MCF 10A (cell line): ENCODE data around the gene AGAP1. TPM values are rescaled to one million over a fixed set of nuclear protein-coding genes. Genes with fewer than 3 reads are reported as not detected.
"Not testable (repeated sequence)": the region's sequence is repeated elsewhere in the genome, so short reads cannot be mapped to it uniquely, and the experiment has no call there.

ENCODE experiments used
- BruUV-seq: library from RNA; stranded (reverse); fragments of 400-500 nt; replicated peaks from 2 replicates; lab custom pipeline; 2021; lab: Mats Ljungman, UMichigan
- CTCF ChIA-PET: fragments of 300-600 bp; sonication (Branson Sonifier 250); formaldehyde crosslinking; extraction: SDS; loops from one replicate; lab custom pipeline; 2021; ENCODE audit warnings: antibody characterized with exemption, inconsistent platforms; lab: Yijun Ruan, JAX
- POLR2A ChIA-PET: fragments of 300-600, 350-650 bp; sonication (Branson Sonifier 250); formaldehyde crosslinking; extraction: SDS; loops from one replicate; lab custom pipeline; 2020; ENCODE audit warnings: antibody characterized with exemption, inconsistent platforms; lab: Yijun Ruan, JAX
- DNase-seq: peaks from one replicate; pipeline ENCODE4 v3.0.0-alpha.2; 2018; ENCODE audit not compliant: unreplicated experiment
- H3K27ac Mint-ChIP-seq: one replicate; pipeline ENCODE4 v1.8.0; 2022; ENCODE audit warnings: mild to moderate bottlenecking, low read depth, mixed read lengths; ENCODE audit not compliant: unreplicated experiment
- H3K27me3 Mint-ChIP-seq: one replicate; pipeline ENCODE4 v1.8.0; 2022; ENCODE audit warnings: mixed read lengths; ENCODE audit not compliant: insufficient read depth, unreplicated experiment
- H3K36me3 Mint-ChIP-seq: one replicate; pipeline ENCODE4 v1.8.0; 2022; ENCODE audit warnings: mild to moderate bottlenecking, moderate library complexity, mixed read lengths; ENCODE audit not compliant: insufficient read depth, unreplicated experiment
- H3K4me1 Mint-ChIP-seq: one replicate; pipeline ENCODE4 v1.8.0; 2022; ENCODE audit warnings: mixed read lengths; ENCODE audit not compliant: insufficient read depth, unreplicated experiment
- H3K4me3 Mint-ChIP-seq: one replicate; pipeline ENCODE4 v1.8.0; 2022; ENCODE audit warnings: mild to moderate bottlenecking, moderate library complexity, mixed read lengths; ENCODE audit not compliant: unreplicated experiment
- H3K9me3 Mint-ChIP-seq: one replicate; pipeline ENCODE4 v1.8.0; 2022; ENCODE audit warnings: mixed read lengths; ENCODE audit not compliant: unreplicated experiment
- intact Hi-C: fragments of 100-400 bp; cut with micrococcal nuclease; formaldehyde crosslinking; loops from 2 replicates; pipeline ENCODE4 v1.14.1; 2022
- total RNA-seq: library from RNA; stranded (reverse); gene quantifications from 2 replicates; pipeline ENCODE4 v1.2.3, GENCODE V29; 2022
- TF ChIP-seq, protein P1 (sequence below): fragments of 200-600 bp; IDR thresholded peaks from one replicate; pipeline ENCODE4 v1.8.0; 2022; ENCODE audit warnings: antibody characterized with exemption, mild to moderate bottlenecking; ENCODE audit not compliant: unreplicated experiment

Gene AGAP1
- total RNA-seq, 1 experiment from 2014 or later: 41.3 TPM

DNA sequence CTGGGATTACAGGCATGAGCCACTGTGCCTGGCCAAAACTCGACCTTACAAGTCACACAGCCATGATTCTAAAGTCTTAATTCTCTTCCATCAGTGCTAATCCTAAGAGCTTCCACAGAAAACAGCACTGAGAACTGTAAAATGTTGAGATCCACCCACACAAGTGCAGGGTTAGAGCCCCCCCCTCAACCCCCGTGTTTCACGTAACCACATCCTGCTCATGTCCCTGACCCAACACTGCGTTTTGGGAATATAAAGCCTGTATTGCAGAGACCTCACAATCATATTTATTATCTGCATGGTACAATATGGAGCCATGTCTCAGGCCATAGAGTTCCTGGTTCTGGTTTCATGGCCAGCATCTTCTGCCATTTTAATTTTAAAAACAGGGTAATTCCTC is 563.5 kb downstream of the AGAP1 start:
- TF ChIP-seq, protein P1, sequence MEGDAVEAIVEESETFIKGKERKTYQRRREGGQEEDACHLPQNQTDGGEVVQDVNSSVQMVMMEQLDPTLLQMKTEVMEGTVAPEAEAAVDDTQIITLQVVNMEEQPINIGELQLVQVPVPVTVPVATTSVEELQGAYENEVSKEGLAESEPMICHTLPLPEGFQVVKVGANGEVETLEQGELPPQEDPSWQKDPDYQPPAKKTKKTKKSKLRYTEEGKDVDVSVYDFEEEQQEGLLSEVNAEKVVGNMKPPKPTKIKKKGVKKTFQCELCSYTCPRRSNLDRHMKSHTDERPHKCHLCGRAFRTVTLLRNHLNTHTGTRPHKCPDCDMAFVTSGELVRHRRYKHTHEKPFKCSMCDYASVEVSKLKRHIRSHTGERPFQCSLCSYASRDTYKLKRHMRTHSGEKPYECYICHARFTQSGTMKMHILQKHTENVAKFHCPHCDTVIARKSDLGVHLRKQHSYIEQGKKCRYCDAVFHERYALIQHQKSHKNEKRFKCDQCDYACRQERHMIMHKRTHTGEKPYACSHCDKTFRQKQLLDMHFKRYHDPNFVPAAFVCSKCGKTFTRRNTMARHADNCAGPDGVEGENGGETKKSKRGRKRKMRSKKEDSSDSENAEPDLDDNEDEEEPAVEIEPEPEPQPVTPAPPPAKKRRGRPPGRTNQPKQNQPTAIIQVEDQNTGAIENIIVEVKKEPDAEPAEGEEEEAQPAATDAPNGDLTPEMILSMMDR: no peak
- BruUV-seq: no TSS peak
- intact Hi-C loops: no loop called here
- Mint-ChIP-seq H3K27me3 (no peaks in the 10 kb centered on the region), H3K4me3 (no peak overlapping the region), H3K4me1 (no peaks in the 10 kb centered on the region), H3K27ac (no peak overlapping the region), H3K36me3 (peaks cover 38% of the 10 kb centered on the region), H3K9me3 (peaks cover 7% of the 10 kb centered on the region)
- no peak for DNase-seq
- ChIA-PET CTCF (interaction anchor here (0.6 kb wide), 1 partner anchor 22 kb away, joined by 3 read pairs; no protein-coding TSS in a partner anchor), POLR2A (no interaction called here)

DNA sequence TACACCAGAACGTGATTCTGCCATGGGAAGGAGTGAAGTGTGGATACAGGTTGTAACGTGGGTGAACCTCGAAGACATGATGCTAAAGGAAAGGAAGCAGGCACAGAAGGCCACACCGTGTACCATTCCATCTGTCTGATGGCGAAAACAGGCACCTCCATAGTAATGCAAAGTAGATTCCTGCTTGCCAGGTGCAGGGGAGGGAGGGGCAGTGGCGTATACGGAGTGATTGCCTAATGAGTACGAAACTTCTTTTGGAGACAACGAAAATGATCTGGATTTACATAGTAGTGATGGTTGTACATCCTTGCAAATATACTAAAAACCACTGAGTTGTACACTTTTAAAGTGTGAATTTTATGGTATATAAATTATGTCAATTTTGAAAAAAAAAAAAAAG is 567.7 kb downstream of the AGAP1 start:
- no peaks in the 10 kb centered on the region for H3K4me1 Mint-ChIP-seq

DNA sequence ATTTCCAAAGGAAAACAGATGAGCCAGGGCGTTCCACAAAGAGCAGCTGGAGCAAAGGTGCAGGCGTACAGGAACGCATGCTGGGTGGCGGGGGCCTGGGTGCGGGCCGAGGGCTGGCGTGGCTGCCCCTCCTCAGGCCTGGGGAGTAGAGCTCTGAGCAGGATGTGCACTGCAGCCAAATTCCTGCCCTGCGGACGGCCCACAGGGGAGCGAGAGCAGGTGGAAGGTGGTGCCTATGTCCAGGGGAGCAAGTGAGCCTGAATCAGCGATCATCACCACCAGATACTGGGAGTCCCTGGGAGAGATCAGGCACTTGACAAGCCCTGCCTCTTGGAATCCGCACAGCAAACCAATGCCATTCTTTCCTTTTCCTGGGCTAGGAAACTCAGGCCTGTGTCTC is 568.1 kb downstream of the AGAP1 start:
- no peak for DNase-seq
- intact Hi-C loops: no loop called here
- BruUV-seq: no TSS peak
- Mint-ChIP-seq H3K9me3 (peaks cover 7% of the 10 kb centered on the region), H3K4me1 (no peaks in the 10 kb centered on the region), H3K36me3 (peaks cover 25% of the 10 kb centered on the region), H3K4me3 (no peak overlapping the region), H3K27me3 (no peaks in the 10 kb centered on the region), H3K27ac (no peak overlapping the region)
- TF ChIP-seq, protein P1: no peak
- ChIA-PET CTCF (interaction anchor here (0.6 kb wide), 1 partner anchor 194 kb away, joined by 3 read pairs; no protein-coding TSS in a partner anchor), POLR2A (no interaction called here)

More for the DNA sequence above, 567.7 kb downstream of the AGAP1 start:
- CTCF ChIA-PET: no interaction called here
- no peak overlapping the region for H3K27ac Mint-ChIP-seq
- no peak overlapping the region for H3K4me3 Mint-ChIP-seq
- peaks cover 7% of the 10 kb centered on the region for H3K9me3 Mint-ChIP-seq
- peaks cover 29% of the 10 kb centered on the region for H3K36me3 Mint-ChIP-seq
- POLR2A ChIA-PET: no interaction called here
- BruUV-seq: no TSS peak
- no peak for DNase-seq
- TF ChIP-seq, protein P1: no peak
- intact Hi-C loops: no loop called here
- no peaks in the 10 kb centered on the region for H3K27me3 Mint-ChIP-seq

DNA sequence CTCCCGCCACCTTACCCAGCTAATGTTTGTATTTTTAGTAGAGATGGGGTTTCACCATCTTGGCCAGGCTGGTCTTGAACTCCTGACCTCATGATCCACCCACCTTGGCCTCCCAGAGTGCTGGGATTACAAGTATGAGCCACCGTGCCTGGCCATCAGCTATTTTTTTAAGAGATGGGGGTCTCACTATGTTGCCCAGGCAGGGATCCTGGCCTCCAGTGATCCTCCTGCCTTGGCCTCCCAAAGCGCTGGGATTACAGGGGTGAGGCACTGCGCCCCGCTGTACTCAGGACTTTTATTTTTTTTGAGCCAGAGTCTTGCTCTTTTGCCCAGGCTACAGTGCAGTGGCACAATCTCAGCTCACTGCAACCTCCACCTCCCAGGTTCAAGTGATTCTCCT is 569.0 kb downstream of the AGAP1 start:
- BruUV-seq, H3K4me1 Mint-ChIP-seq, intact Hi-C loops, H3K27me3 Mint-ChIP-seq, CTCF ChIA-PET, DNase-seq, H3K9me3 Mint-ChIP-seq, POLR2A ChIA-PET, H3K4me3 Mint-ChIP-seq, H3K27ac Mint-ChIP-seq: not testable (repeated sequence)
- H3K36me3 Mint-ChIP-seq: peaks cover 28% of the 10 kb centered on the region

DNA sequence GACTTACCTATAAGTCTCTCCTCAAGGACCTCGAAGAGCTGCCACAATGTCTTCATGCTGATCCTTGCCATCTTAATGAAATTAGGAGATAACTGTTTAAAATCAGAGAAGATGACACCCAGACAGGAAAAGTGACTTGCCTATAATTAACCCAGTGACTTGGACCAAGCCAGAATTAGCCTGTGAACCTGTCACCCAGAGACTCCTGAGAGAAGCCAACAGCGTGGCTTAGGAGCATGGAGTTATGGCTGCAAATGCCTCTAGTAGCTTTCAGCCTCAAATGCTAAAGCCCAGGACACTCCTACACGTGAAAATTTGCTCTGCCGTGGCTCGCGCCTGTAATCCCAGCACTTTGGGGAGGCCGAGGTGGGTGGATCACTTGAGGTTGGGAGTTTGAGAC is 570.2 kb downstream of the AGAP1 start:
- Mint-ChIP-seq H3K9me3 (no peaks in the 10 kb centered on the region), H3K27ac (no peak overlapping the region), H3K4me1 (no peaks in the 10 kb centered on the region), H3K4me3 (no peak overlapping the region), H3K36me3 (peaks cover 29% of the 10 kb centered on the region), H3K27me3 (no peaks in the 10 kb centered on the region)
- ChIA-PET POLR2A (no interaction called here), CTCF (no interaction called here)
- intact Hi-C loops: no loop called here
- TF ChIP-seq, protein P1: no peak
- DNase-seq: no peak
- no TSS peak for BruUV-seq
